SK-N-SH treated with all-trans-retinoic acid at 6 μM for 48 hours (cell line): Measurements from ENCODE around the gene GPR180.

Experiments
- ATAC-seq: fragments of 200-7000 bp; cut with Tn5 transposase; 3 replicates; pipeline ENCODE4 v1.9.1; 2020; ENCODE audit warnings: mild to moderate bottlenecking, moderate library complexity
- ARNTL ChIP-seq: fragments of 450-650 bp; formaldehyde crosslinking; IDR thresholded peaks from 2 replicates; pipeline ENCODE4 v1.5.0; 2020; ENCODE audit warnings: low read depth, mild to moderate bottlenecking, moderate library complexity, borderline replicate concordance
- BACH2 ChIP-seq: fragments of 250-450 bp; sonication (Bioruptor Pico); IDR thresholded peaks from 2 replicates; pipeline ENCODE4 v1.9.0; 2021; ENCODE audit warnings: mild to moderate bottlenecking, borderline replicate concordance
- CREB5 ChIP-seq: fragments of 250-450 bp; sonication (Bioruptor Pico); IDR thresholded peaks from 2 replicates; pipeline ENCODE4 v1.5.1; 2020; ENCODE audit warnings: low read depth, mild to moderate bottlenecking, moderate library complexity
- CSDC2 ChIP-seq: fragments of 250-450 bp; sonication (Bioruptor Pico); IDR thresholded peaks from 2 replicates; pipeline ENCODE4 v1.5.0; 2020; ENCODE audit warnings: mild to moderate bottlenecking, moderate library complexity
- CSRNP3 ChIP-seq: fragments of 250-450 bp; sonication (Bioruptor Pico); IDR thresholded peaks from 2 replicates; pipeline ENCODE4 v1.5.1; 2021; ENCODE audit warnings: mild to moderate bottlenecking, moderate library complexity
- ESRRG ChIP-seq: fragments of 250-450 bp; sonication (Bioruptor Pico); IDR thresholded peaks from 2 replicates; pipeline ENCODE4 v1.6.1; 2021; ENCODE audit warnings: mild to moderate bottlenecking
- GLIS3 ChIP-seq: fragments of 250-450 bp; sonication (Bioruptor Pico); IDR thresholded peaks from 2 replicates; pipeline ENCODE4 v1.5.0; 2020; ENCODE audit warnings: mild to moderate bottlenecking, moderate library complexity
- OSR1 ChIP-seq: fragments of 250-450 bp; sonication (Bioruptor Pico); IDR thresholded peaks from 2 replicates; pipeline ENCODE4 v1.8.0; 2022; ENCODE audit warnings: moderate library complexity, mild to moderate bottlenecking, inconsistent platforms
- PATZ1 ChIP-seq: fragments of 250-450 bp; sonication (Bioruptor Pico); IDR thresholded peaks from 2 replicates; pipeline ENCODE4 v1.8.0; 2020; ENCODE audit warnings: mild to moderate bottlenecking, moderate library complexity, borderline replicate concordance
- POU6F1 ChIP-seq: fragments of 250-450 bp; sonication (Bioruptor Pico); IDR thresholded peaks from 2 replicates; pipeline ENCODE4 v1.8.0; 2021; ENCODE audit warnings: low read depth, mild to moderate bottlenecking, moderate library complexity, borderline replicate concordance
- PPARA ChIP-seq: fragments of 250-450 bp; sonication (Bioruptor Pico); IDR thresholded peaks from 2 replicates; pipeline ENCODE4 v1.5.0; 2020; ENCODE audit warnings: mild to moderate bottlenecking, borderline replicate concordance
- RARB ChIP-seq: fragments of 250-450 bp; sonication (Bioruptor Pico); IDR thresholded peaks from 2 replicates; pipeline ENCODE4 v1.8.0; 2021; ENCODE audit warnings: mild to moderate bottlenecking, moderate library complexity
- SNAI2 ChIP-seq: fragments of 250-450 bp; sonication (Bioruptor Pico); IDR thresholded peaks from 2 replicates; pipeline ENCODE4 v1.5.0; 2020; ENCODE audit warnings: mild to moderate bottlenecking, moderate library complexity
- TCF4 ChIP-seq: fragments of 250-450 bp; sonication (Bioruptor Pico); IDR thresholded peaks from 2 replicates; pipeline ENCODE4 v1.8.0; 2021; ENCODE audit warnings: mild to moderate bottlenecking, moderate library complexity, borderline replicate concordance
- TOX ChIP-seq: fragments of 250-450 bp; sonication (Bioruptor Pico); IDR thresholded peaks from 2 replicates; pipeline ENCODE4 v1.8.0; 2021; ENCODE audit warnings: mild to moderate bottlenecking, moderate library complexity, borderline replicate concordance
- ZC3H10 ChIP-seq: fragments of 250-450 bp; sonication (Bioruptor Pico); IDR thresholded peaks from 2 replicates; pipeline ENCODE4 v1.5.1; 2021; ENCODE audit warnings: mild to moderate bottlenecking, moderate library complexity
- ZFP3 ChIP-seq: fragments of 250-450 bp; sonication (Bioruptor Pico); IDR thresholded peaks from 2 replicates; pipeline ENCODE4 v1.5.0; 2020; ENCODE audit warnings: mild to moderate bottlenecking, moderate library complexity
- ZFP30 ChIP-seq: fragments of 450-650 bp; formaldehyde crosslinking; IDR thresholded peaks from 2 replicates; pipeline ENCODE4 v1.5.0; 2022; ENCODE audit warnings: mild to moderate bottlenecking, moderate library complexity
- ZNF565 ChIP-seq: fragments of 450-650 bp; formaldehyde crosslinking; conservative IDR thresholded peaks from 2 replicates; pipeline ENCODE4 v1.5.0; 2020; ENCODE audit warnings: low read depth, mild to moderate bottlenecking, moderate library complexity
- ZNF70 ChIP-seq: fragments of 450-650 bp; formaldehyde crosslinking; IDR thresholded peaks from 2 replicates; pipeline ENCODE4 v1.5.0; 2020; ENCODE audit warnings: mild to moderate bottlenecking, moderate library complexity

GPR180 gene

GRCh38 chr13:94569615-94570014, 32.0 kb upstream of the GPR180 start:
- ATAC-seq = no peak

GRCh38 chr13:94579063-94579462, 22.6 kb upstream of the GPR180 start:
- TF ChIP-seq CREB5 (CRISPR knock-in tag) (no peak), PPARA (CRISPR knock-in tag) (no peak), OSR1 (no peak), PATZ1 (CRISPR knock-in tag) (no peak)
- TF ChIP-seq, all 23 proteins: peak for 0

More at GRCh38 chr13:94569615-94570014, 32.0 kb upstream of the GPR180 start:
- TF ChIP-seq POU6F1 (CRISPR knock-in tag) = no peak
- TF ChIP-seq TOX (CRISPR knock-in tag) = no peak

GRCh38 chr13:94583926-94584325, 17.7 kb upstream of the GPR180 start:
- no peak for ATAC-seq
- TF ChIP-seq BACH2 (CRISPR knock-in tag) (no peak), OSR1 (no peak), ZFP3 (no peak)

More at GRCh38 chr13:94579063-94579462, 22.6 kb upstream of the GPR180 start:
- ATAC-seq = no peak

GRCh38 chr13:94585543-94586101, 16.0 kb upstream of the GPR180 start:
- no peak for TF ChIP-seq ESRRG
- TF ChIP-seq, all 23 proteins: peak for 0
- no peak for ATAC-seq

GRCh38 chr13:94586371-94586770, 15.3 kb upstream of the GPR180 start:
- no peak for ATAC-seq
- no peak for TF ChIP-seq ESRRG
- no peak for TF ChIP-seq TOX (CRISPR knock-in tag)
- TF ChIP-seq PATZ1 (CRISPR knock-in tag) = no peak
- no peak for TF ChIP-seq ZNF565 (CRISPR knock-in tag)

- TF ChIP-seq ARNTL (CRISPR knock-in tag) (no peak), CSDC2 (CRISPR knock-in tag) (no peak), GLIS3 (CRISPR knock-in tag) (no peak), ZC3H10 (no peak), ZNF565 (CRISPR knock-in tag) (no peak), ZFP30 (no peak), ESRRG (no peak), RARB (CRISPR knock-in tag) (no peak), ZNF70 (CRISPR knock-in tag) (no peak), BACH2 (CRISPR knock-in tag) (no peak), OSR1 (no peak), POU6F1 (CRISPR knock-in tag) (no peak), SNAI2 (no peak), PATZ1 (CRISPR knock-in tag) (no peak), CSRNP3 (CRISPR knock-in tag) (no peak), TCF4 (CRISPR knock-in tag) (no peak), ZFP3 (no peak)
- no peak for ATAC-seq
Observed at GRCh38 chr13:94588541-94588940, 13.1 kb upstream of the GPR180 start.
